GM19023 (cell line): ENCODE measurements around the gene PTBP1.
"Not testable (repeated sequence)": the region's sequence is repeated elsewhere in the genome, so short reads cannot be mapped to it uniquely, and the experiment has no call there.

Experiments used
- ATAC-seq: cut with Tn5 transposase; IDR thresholded peaks from one replicate; pipeline ENCODE4 v1.9.1; 2021; ENCODE audit warnings: mild to moderate bottlenecking, moderate library complexity; ENCODE audit not compliant: unreplicated experiment

The PTBP1 gene

GRCh38 chr19:824885-825284 lies 27.6 kb downstream of the PTBP1 start:
- no peak for ATAC-seq

GRCh38 chr19:825897-826644 lies 28.8 kb downstream of the PTBP1 start:
- ATAC-seq, result no peak

- no peak for ATAC-seq
These were observed 30.1 kb downstream of the PTBP1 start for GRCh38 chr19:827314-827709.

DNA sequence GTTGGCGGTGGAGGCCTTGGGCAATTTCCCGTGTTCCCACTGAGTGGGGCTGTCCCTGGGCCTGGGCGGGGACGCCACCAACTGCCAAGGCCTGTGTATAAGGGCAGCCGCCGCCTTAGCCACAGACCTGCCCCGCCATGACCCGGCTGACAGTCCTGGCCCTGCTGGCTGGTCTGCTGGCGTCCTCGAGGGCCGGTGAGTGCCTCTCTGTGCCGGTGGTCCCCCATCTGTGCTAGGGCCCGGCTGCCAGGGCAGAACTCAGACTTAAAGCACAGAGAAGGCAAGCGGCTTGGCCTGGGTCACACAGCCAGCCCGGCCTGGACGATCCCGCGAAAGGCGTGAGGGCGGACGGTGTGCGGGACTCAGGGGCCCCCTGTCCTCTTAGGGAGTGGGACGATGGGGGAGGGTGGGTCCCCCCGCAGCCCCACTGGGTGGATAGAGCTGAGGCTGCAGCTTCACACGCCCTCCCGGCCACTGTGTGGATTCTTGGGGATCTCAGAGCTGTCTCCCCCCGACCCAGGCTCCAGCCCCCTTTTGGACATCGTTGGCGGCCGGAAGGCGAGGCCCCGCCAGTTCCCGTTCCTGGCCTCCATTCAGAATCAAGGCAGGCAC lies 30.6 kb downstream of the PTBP1 start, which contains the start of gene AZU1:
Gene AZU1, plus strand, starts transcription at position 128 of the 612 bp plus-strand sequence. Its CDS starts 10 bp downstream, at position 138.
- no peak for ATAC-seq

GRCh38 chr19:829129-829758 lies 32.0 kb downstream of the PTBP1 start:
- no peak for ATAC-seq

GRCh38 chr19:831407-832369 lies 34.4 kb downstream of the PTBP1 start:
- no peak for ATAC-seq

DNA sequence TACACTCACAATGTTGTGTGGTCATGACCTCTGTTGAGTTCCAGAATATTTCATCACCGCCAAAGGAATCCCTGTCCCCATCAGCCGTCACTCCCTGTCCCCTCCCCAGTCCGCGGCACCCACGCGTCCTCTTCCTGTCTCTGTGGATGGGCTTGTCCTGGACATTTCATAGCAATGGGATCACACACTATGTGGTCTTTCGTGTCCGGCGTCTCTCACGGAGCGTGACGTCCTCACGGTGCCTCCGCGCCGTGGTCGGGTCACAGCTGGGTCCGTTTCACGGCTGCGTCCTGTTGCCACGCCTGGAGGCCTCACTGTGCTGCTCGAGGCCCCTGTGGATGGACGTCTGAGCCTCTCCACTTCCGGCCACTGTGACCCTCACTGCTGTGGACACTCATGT lies 37.0 kb downstream of the PTBP1 start:
- no peak for ATAC-seq

- ATAC-seq, result no peak
These were observed 38.1 kb downstream of the PTBP1 start for GRCh38 chr19:835210-835810.

- ATAC-seq, result no peak
These were observed 43.4 kb downstream of the PTBP1 start, which contains the start of gene PRTN3 for GRCh38 chr19:840519-841206. PRTN3 (plus strand) TSS chr19:840999; CDS start chr19:841009, 10 bp downstream.

- not testable (repeated sequence) for ATAC-seq
These were observed 45.5 kb downstream of the PTBP1 start for GRCh38 chr19:842802-843179.

GRCh38 chr19:843180-843835 lies 46.1 kb downstream of the PTBP1 start:
- no peak for ATAC-seq

DNA sequence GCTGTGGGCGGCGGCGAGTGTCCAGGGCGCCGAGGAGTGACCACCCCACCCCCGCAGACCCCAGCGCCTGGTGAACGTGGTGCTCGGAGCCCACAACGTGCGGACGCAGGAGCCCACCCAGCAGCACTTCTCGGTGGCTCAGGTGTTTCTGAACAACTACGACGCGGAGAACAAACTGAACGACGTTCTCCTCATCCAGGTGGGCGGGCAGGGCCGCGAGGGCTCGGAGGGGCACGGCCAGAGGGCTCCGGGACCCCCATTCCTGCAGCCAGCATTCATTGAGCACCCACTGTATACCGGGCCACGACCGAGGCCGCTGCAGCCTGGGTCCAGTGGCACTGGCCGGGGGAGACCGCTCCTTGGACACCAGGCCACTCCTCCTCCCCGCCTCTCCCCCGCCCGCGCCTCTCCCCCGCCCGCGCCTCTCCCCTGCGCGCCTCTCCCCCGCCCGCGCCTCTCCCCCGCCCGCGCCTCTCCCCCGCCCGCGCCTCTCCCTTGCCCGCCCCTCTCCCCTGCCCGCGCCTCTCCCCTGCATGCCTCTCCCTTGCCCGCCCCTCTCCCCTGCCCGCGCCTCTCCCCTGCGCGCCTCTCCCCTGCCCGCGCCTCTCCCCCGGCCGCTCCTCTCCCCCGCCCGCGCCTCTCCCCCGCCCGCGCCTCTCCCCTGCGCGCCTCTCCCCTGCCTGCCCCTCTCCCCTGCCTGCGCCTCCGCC lies 46.7 kb downstream of the PTBP1 start:
- no peak for ATAC-seq

DNA sequence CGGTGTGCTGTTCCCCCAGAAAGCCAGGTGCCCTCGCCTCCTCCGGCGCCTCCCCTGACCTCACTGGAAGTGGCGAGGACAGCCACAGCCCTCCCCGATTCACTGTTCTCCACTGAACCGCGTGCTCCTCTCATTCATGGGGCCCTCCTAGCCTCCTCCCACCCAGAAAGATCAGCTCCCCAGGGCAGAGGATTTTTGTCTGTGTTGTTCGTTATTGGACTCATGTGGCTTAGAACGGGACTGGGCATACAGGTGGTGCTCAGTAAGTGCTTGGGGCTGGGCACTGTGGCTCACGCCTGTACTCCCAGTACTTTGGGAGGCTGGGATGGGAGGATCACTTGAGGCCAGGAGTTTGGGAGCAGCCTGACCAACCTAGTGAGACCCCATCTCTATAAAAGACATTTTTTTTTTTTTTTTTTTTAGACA lies 47.3 kb downstream of the PTBP1 start:
- ATAC-seq, result no peak

DNA sequence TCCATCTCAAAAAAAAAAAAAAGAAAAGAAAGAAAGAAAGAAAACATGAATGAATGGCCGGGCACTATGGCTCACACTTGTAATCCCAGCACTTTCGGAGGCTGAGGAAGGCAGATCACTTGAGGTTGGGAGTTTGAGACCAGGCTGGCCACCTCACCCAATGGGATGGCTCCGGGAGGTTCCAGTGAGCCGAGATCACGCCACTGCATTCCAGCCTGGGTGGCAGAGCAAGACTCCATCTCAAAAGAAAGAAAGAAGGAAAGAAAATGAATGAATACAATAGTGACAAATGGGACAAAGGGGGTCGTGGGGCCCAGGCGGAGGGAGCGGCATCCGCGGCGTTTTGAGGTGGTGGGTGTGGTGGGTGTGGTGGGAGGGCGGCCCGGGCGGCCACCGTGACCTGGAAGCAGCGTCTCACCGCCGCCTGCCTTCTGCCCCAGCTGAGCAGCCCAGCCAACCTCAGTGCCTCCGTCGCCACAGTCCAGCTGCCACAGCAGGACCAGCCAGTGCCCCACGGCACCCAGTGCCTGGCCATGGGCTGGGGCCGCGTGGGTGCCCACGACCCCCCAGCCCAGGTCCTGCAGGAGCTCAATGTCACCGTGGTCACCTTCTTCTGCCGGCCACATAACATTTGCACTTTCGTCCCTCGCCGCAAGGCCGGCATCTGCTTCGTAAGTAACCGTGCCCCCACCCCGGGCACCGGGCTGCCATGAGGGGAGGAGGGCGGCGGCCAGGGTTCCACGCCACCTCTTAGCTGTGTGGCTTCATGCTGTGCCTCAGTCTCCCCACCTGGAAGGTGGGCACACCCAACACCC lies 48.7 kb downstream of the PTBP1 start:
- no peak for ATAC-seq

DNA sequence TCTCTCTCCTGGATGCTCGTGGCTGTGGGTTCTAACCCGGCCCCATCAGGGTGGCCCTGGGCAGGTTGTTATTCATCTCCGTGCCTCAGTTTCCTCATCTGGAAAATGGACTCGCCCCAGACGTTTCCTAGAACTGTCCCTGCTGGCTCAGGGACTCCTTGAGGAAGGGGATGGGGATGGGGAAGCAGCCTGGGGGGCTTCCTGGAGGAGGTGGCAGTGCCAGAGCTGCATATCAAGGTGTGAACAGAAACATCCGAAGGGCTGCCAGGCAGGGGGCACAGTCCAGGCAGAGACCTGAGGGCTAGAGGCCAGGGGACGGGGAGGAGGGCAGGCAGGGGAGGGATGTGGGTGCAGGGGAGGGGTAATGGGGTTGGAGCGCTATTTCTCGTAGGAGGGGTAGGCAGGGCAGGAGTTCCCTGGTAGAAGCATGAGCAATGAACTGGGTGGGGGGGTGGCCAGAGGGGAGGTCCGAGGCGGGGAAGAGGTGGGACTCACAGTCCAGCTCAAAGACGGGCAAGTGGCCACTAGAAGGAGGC lies 51.2 kb downstream of the PTBP1 start:
- ATAC-seq, result no peak

- not testable (repeated sequence) for ATAC-seq
These were observed 51.9 kb downstream of the PTBP1 start for GRCh38 chr19:849195-849594.

DNA sequence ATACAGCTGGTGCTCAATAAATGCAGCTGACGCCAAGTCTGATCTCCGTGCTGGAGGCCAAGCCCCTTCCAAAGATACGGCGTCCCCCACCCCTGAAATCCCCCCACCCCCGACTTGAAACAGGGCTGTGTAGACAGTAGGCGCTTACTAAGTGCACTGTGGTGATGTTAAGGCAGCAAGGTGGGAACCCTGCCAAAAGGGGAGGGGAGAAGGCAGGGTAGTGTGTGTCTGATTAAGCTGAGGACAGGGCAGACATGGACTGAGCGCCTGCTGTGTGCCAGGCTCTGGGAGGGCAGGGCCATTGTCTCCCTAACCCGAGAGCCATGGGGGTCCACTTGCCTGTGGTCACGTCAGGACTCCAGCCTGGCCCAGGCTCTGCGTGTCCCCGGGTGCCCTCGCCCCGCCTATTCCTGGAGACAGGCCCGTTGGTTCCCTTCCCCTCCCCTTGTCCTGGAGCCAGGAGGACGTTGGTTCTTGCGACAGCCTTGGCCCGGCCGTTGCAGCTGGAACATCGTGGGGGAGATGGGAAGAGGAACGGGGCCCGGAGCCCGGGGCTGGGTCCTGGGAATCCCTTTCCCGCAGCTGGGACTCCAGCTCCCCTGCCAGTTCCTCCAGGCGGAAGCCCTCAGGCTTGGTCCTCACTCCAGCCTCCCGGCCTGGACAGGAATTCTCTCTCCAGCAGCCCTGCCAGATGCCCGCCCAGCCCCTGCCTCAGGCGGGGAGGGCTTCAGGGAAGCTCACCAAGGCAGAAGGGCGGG lies 53.1 kb downstream of the PTBP1 start:
- no peak for ATAC-seq
